CD4-positive, alpha-beta T cell treated with Interleukin-21 for 1 hour (primary cell): Measurements from ENCODE around the gene MAP3K7CL.

Source experiments
- DNase-seq: peaks from one replicate; pipeline ENCODE4 v3.0.0-alpha.2; 2020

The MAP3K7CL gene

GRCh38 chr21:29168891-29169315 is 38.5 kb downstream of the MAP3K7CL start:
- no peak for DNase-seq

DNA sequence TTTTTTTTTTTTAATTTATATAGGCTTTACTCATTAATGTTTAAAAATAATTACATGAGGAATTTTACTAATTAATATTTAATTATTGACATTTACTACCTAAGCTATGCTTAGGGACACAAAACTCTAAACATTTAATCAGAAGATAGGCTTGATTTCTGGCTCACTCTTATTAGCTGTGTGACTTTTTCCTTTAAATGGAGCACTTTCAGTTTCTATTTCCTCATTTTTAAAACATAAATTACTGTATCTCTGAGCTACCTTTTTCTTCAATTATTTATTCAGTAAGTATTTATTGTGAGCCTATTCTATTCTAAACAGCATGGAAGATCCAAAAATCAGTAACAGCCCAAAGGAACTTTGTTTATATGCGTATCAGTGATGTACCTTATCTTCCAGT is 40.5 kb downstream of the MAP3K7CL start:
- no peak for DNase-seq

DNA sequence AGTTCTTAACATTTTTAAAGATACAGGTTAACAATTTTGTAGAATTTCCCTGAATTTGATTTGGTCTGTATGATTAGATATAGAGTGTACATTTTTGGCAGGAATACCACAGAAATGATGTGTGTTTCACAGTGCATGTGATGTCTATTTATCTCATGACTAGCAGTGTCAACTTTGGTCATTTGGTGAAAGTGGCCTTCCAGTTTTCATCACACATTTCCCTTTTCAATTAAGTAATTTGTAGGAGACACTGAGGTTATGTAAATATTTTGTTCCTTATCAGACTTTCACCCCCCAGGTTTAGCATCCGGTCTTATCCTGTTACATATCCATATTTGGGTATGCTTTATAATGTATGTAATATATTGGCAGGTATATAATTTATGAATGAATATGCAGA is 41.8 kb downstream of the MAP3K7CL start:
- no peak for DNase-seq

DNA sequence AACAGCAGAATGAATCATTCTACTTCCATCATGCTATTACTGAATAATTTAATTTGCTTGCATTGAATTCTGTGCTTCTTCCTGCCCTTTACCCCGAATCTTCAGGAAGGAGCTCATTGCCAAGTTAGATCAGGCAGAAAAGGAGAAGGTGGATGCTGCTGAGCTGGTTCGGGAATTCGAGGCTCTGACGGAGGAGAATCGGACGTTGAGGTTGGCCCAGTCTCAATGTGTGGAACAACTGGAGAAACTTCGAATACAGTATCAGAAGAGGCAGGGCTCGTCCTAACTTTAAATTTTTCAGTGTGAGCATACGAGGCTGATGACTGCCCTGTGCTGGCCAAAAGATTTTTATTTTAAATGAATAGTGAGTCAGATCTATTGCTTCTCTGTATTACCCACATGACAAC is 44.2 kb downstream of the MAP3K7CL start:
- no peak for DNase-seq

DNA sequence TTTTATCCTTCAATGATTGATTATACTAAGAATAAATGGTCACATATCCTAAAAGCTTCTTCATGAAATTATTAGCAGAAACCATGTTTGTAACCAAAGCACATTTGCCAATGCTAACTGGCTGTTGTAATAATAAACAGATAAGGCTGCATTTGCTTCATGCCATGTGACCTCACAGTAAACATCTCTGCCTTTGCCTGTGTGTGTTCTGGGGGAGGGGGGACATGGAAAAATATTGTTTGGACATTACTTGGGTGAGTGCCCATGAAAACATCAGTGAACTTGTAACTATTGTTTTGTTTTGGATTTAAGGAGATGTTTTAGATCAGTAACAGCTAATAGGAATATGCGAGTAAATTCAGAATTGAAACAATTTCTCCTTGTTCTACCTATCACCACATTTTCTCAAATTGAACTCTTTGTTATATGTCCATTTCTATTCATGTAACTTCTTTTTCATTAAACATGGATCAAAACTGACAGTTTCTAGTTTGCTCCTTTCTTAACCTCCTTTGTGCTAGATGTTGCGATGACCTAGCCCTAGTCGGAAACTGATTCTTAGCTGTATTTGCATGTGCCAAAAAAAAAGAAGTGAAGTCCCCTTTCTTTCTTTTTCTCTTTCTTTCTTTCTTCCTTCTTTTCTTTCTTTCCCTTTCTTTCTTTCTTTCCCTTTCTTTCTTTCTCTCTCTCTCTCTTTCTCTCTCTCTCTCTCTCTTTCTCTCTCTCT is 45.1 kb downstream of the MAP3K7CL start:
- no peak for DNase-seq

DNA sequence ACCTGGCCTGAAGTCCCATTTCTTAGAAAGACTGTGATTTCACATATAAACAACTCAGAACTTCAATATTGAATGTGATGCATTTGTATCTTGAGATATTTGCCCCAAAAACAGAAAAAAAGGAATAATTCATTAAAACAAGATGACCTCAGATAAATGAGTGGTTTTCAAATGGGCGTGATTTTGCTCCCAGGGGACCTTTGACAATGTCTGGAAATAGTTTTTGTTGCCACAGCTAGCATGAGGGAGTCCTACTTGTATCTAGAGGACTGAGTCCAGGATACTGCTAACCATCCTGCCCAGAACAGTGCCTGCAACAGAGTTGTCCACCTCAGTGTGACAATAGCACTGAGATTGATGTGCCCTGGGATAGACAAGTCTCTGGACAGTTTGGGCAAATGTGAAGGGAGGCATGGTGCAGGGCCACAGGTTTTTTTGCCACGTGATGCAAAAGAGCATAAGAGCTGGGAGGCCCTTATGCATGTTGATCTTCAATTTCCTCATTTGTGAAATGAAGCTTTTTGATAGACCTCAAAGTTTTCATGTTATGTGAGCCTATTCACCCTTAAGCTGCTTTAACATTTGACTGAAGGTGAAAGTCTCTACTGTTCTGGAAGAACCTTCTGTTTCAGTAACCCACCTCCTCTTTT is 46.2 kb downstream of the MAP3K7CL start:
- DNase-seq: no peak

DNA sequence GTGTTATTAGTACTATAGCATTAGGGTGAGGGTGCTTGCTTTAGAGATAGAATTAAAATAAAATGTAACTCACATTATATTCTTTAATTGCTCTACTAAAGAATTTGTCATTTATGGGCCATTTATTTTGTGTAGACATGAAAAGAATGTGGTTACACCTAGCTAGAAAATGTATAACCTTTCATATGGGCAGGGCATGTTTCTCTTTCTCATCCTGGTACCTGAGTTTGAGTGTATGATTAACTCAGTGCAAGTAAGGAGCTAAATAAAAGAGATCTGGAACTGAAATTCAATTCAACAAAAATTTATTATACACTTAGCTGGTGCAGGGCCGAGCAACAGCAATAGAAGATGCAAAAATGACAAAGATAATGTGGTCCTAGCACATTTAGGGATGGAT is 47.4 kb downstream of the MAP3K7CL start:
- no peak for DNase-seq

DNA sequence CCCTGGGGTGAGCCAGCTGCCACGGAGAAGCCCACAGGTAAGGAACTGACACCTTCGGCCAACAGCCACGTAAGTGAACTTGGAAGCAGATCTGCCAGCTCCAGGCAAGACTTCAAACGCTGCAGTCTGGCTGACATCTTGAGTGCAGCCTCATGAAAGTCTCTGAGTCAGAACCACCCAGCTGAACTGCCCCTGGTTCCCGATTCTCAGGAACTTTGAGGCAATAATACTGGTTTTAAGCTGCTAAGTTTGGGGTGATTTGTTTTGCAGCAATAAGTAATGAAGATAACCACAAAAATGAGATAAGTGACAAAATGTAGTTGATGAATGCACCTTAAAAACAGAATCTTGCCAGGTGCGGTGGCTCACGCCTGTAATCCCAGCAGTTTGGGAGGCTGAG is 48.5 kb downstream of the MAP3K7CL start:
- DNase-seq: no peak

DNA sequence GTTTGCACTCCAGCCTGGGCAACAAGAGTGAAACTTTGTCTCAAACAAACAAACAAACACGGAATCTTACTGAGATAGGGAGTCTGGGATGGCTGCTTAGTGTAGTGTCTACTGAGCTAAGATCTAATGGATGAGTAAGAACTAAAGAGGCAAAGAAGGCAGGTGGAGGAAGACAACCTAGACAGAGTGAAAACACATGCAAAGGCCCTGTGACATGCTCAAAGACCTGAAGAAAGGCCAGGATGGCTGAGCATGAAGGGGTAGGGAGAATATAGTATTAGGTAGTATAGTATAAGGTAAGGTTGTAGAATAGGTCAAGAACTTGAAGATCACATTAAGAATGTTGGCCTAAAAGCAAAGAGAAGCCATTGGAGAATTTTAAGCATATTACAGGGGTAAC is 49.1 kb downstream of the MAP3K7CL start:
- no peak for DNase-seq

DNA sequence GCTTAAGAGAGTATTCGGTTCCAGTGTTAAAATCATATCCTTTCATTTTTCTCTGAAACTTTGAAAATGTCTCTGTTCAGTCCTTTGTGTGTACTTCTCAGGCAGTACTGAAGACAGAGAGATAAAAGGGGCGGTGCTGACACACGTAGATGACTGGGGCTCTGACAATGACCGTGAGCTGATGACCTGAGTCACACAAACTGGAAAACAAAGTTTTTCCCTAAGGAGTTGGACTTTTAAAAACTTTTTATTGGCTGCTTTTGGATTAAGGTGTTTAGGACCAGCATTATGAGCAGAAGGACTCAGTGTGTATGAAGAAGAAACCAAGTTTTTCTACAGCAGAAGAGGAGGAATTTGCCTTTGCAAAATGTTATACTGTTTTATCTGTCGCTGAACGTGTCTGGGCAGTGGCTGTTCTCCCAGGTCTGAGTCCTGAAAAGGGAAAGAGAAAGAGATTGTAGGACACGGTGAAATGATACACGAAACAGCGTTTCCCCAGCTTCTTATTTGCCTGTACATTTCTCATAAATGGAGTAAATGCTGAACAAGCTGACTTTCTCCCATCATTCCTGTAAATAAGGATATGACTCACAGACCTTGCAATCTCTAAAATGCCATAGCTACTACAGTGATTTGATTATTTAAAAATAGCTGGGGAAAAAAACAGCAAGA is 51.5 kb downstream of the MAP3K7CL start:
- no peak for DNase-seq

GRCh38 chr21:29182691-29183092 is 52.2 kb downstream of the MAP3K7CL start:
- no peak for DNase-seq

- DNase-seq: peak; percentile 21
Measured at GRCh38 chr21:29184037-29184436, 53.6 kb downstream of the MAP3K7CL start.

GRCh38 chr21:29185172-29185571 is 54.7 kb downstream of the MAP3K7CL start:
- no peak for DNase-seq

DNA sequence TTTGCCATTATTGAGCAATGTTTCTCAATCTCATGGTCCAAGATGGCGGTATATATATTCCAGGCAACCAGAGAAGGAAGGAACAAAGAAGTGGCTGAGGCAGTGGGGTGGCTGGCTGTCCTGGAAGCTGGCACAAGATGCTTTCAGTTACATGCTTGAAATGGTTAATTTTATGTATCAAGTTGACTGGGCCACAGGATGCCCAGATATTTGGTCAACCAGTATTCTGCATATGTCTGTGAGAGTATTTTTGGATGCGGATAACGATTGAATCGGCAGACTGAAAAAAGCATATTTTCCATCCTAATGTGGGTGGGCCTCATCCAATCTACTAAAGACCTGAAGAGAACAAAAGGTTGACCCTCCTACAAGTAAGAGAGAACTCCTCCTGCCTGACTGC is 55.2 kb downstream of the MAP3K7CL start:
- DNase-seq: no peak

- no peak for DNase-seq
Measured at GRCh38 chr21:29186246-29186645, 55.8 kb downstream of the MAP3K7CL start.

DNA sequence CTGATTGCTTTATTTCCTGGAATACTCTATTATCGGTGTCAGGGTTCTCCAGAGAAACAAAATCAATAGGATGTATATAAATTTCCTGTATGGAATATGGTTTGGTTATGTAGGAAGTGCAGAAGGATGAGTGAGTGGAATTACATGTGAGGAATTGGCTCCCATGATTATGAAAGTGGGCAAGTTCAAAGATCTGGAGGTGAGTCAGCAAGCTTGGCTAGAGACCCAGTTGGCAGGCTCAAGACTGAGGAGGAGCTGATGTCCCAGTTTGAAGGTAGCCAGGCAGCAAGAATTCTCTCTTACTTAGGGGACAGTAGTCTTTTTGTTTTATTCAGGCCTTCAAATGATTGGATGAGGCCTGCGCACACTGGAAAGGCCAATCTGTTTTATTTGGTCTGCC is 57.5 kb downstream of the MAP3K7CL start:
- DNase-seq: no peak

DNA sequence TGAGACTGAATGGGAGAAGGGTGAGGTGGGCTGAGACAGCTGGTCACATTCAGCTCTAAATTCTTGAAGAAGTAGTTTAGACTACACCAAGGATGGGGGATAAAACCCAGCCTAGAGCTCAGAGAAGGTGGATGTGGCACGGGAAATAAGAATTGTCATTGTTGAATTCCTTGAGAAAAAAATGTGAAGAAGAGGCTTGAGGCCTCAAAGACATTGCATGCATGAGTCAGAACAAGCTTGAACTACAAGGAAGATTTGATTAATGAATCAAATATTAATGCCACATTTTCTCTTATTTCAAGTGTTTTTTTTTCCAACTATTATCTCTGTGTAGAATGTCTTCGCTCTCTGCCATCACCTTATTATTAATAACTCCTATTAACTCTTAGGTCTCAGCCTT is 58.9 kb downstream of the MAP3K7CL start:
- no peak for DNase-seq

DNA sequence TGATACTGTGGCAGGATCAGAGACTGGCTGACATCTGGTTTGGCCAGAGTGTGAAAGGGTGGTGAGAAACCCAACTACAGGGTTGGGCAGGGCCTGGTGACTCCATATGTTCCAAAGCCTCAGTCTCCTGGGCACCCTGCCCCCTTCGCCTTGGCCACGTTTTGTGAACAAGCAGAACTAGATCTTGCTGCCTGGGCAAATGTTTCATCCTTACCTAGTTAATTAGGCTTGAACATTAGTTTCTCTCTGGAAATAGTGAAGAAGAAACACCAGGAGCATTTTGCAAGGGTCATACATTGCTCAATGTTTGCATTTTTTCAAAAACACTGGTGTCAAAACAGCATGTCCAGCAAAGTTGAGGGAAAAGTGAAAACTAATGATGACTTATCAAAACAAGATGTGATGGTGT is 60.5 kb downstream of the MAP3K7CL start:
- no peak for DNase-seq

GRCh38 chr21:29193072-29193471 is 62.6 kb downstream of the MAP3K7CL start:
- no peak for DNase-seq

DNA sequence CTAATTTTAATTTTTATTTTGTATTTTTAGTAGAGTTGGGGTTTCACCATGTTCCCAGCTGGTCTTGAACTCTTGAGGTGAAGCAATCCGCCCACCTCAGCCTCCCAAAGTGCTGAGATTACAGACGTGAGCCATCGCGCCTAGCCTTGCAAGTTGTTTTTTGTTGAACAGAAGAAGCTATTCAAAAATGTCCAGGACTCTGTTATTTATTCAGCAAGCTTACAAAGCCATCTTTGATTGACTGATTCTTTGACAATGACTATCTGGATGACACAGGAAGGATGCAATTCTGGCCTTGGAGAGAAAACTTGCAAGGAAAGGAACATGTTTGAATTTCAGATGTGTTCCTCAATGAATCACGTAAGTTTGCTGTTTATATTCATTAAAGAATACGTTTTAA is 63.5 kb downstream of the MAP3K7CL start:
- DNase-seq: no peak

GRCh38 chr21:29194342-29194741 is 63.9 kb downstream of the MAP3K7CL start:
- DNase-seq: no peak

DNA sequence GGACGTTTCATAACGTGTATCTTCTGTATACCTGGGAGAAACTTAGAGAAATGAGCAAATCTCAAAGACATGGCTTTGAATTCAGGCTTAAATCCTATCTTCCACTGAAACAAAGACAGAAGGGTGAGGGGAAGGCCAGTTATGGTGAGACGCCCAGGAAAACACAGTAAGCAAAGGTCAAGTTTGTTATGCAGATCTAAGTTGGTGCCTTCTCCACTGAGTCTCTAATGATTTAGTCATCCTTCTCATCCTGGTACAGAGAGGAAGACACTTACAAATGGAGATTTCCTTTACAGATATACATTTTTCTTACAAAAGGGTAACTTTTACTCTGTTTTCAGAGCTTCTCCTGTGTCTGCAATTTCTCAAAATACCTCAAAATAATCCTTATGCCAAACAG is 64.4 kb downstream of the MAP3K7CL start:
- DNase-seq: no peak

DNA sequence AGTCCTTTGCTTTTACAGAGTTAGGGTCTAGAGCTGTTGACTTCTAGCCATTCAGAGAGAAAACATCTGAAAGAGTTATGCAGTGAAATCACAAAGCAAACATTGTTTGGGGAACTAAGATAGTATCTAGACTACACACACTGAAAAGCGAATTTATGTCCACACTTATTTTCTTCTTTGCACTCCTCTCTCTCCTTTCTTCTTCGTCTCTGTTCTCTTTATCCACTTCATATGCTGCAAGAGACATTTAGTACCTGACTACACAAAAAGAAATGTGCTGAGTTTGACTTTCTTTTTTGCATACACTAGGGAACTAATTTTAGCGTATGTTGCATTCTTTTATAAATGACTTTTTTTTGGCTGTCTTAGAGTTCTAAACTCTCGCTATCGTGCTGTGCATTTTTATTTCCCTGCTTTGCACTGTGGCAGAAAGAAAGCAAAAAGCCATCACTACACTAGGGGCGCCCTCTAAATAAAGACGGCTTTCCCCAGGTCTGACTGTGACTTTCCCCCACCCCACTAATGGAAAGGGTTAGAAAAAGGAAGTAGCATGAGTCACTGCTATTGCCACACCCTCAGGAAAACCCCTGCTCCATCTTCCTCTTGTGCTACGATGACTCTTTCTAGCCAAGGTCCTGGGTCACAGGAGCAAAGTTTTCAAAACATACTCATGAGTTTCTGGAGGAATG is 65.7 kb downstream of the MAP3K7CL start:
- peak; percentile 85 for DNase-seq
